NCI-H748 treated with DMSO at 0.1 percent for 48 hours (cell line): ENCODE results near the gene KCNMA1.

Experiments used
- DNase-seq: peaks from one replicate; lab custom pipeline; 2025; lab: John Stamatoyannopoulos, UW

Gene KCNMA1

GRCh38 chr10:77485847-77486246 lies 151.8 kb downstream of the KCNMA1 start:
- no peak for DNase-seq

GRCh38 chr10:77482072-77482471 lies 155.5 kb downstream of the KCNMA1 start:
- DNase-seq: no peak

- no peak for DNase-seq
These were observed 158.0 kb downstream of the KCNMA1 start for GRCh38 chr10:77479586-77479985.

- DNase-seq: no peak
These were observed 158.6 kb downstream of the KCNMA1 start for GRCh38 chr10:77478962-77479359.

GRCh38 chr10:77478247-77478961 lies 159.2 kb downstream of the KCNMA1 start:
- no peak for DNase-seq

- DNase-seq: no peak
These were observed 162.1 kb downstream of the KCNMA1 start for GRCh38 chr10:77475522-77475921.

GRCh38 chr10:77474939-77475338 lies 162.7 kb downstream of the KCNMA1 start:
- DNase-seq: no peak

- no peak for DNase-seq
These were observed 163.2 kb downstream of the KCNMA1 start for GRCh38 chr10:77474386-77474785.

GRCh38 chr10:77472146-77472545 lies 165.5 kb downstream of the KCNMA1 start:
- no peak for DNase-seq

- no peak for DNase-seq
These were observed 166.5 kb downstream of the KCNMA1 start for GRCh38 chr10:77471069-77471536.

- no peak for DNase-seq
These were observed 170.1 kb downstream of the KCNMA1 start for GRCh38 chr10:77467422-77467963.

GRCh38 chr10:77463967-77464745 lies 173.5 kb downstream of the KCNMA1 start:
- no peak for DNase-seq

GRCh38 chr10:77463499-77463898 lies 174.1 kb downstream of the KCNMA1 start:
- no peak for DNase-seq

GRCh38 chr10:77461636-77462296 lies 175.8 kb downstream of the KCNMA1 start:
- no peak for DNase-seq

- DNase-seq: no peak
These were observed 177.7 kb downstream of the KCNMA1 start for GRCh38 chr10:77459905-77460304.

GRCh38 chr10:77458986-77459590 lies 178.5 kb downstream of the KCNMA1 start:
- no peak for DNase-seq

GRCh38 chr10:77457721-77458120 lies 179.9 kb downstream of the KCNMA1 start:
- no peak for DNase-seq

GRCh38 chr10:77457266-77457665 lies 180.3 kb downstream of the KCNMA1 start:
- DNase-seq: no peak

GRCh38 chr10:77456414-77456813 lies 181.2 kb downstream of the KCNMA1 start:
- DNase-seq: peak; percentile 18

GRCh38 chr10:77455561-77455960 lies 182.0 kb downstream of the KCNMA1 start:
- no peak for DNase-seq

GRCh38 chr10:77452952-77453564 lies 184.6 kb downstream of the KCNMA1 start:
- no peak for DNase-seq

- DNase-seq: no peak
These were observed 185.7 kb downstream of the KCNMA1 start for GRCh38 chr10:77451886-77452285.
